GM18498 (cell line): Measurements from ENCODE around the gene ZNF804A.

Experiments
- ATAC-seq: cut with Tn5 transposase; IDR thresholded peaks from one replicate; pipeline ENCODE4 v1.9.1; 2021; ENCODE audit warnings: mild to moderate bottlenecking, moderate library complexity; ENCODE audit not compliant: unreplicated experiment

Gene ZNF804A

GRCh38 chr2:184921676-184922075, 323.3 kb downstream of the ZNF804A start:
- ATAC-seq: no peak

- ATAC-seq: no peak
These were observed 325.4 kb downstream of the ZNF804A start for GRCh38 chr2:184923751-184924150.

GRCh38 chr2:184927040-184927439, 328.7 kb downstream of the ZNF804A start:
- ATAC-seq: no peak

GRCh38 chr2:184936761-184937160, 338.4 kb downstream of the ZNF804A start:
- no peak for ATAC-seq

GRCh38 chr2:184938221-184938985, 340.1 kb downstream of the ZNF804A start:
- no peak for ATAC-seq

- ATAC-seq: no peak
These were observed 347.0 kb downstream of the ZNF804A start for GRCh38 chr2:184945326-184945725.

GRCh38 chr2:184945824-184946223, 347.5 kb downstream of the ZNF804A start:
- no peak for ATAC-seq

GRCh38 chr2:184956856-184957255, 358.5 kb downstream of the ZNF804A start:
- ATAC-seq: no peak

- no peak for ATAC-seq
These were observed 373.3 kb downstream of the ZNF804A start for GRCh38 chr2:184971546-184972068.
